ENCODE measurements around the gene ALDH1L1.

The ALDH1L1 gene

GRCh38 chr3:126153695-126154360 lies 26.6 kb downstream of the ALDH1L1 start:
- DNase-seq = no peak

GRCh38 chr3:126152901-126153694 lies 27.3 kb downstream of the ALDH1L1 start:
- DNase-seq = no peak

- no peak for DNase-seq
These were observed 27.9 kb downstream of the ALDH1L1 start for GRCh38 chr3:126152458-126152857.

- no peak for DNase-seq
These were observed 28.7 kb downstream of the ALDH1L1 start for GRCh38 chr3:126151562-126152302.

GRCh38 chr3:126149960-126150515 lies 30.3 kb downstream of the ALDH1L1 start:
- DNase-seq = no peak

- DNase-seq = no peak
These were observed 31.0 kb downstream of the ALDH1L1 start for GRCh38 chr3:126149256-126149902.

GRCh38 chr3:126147932-126148683 lies 32.3 kb downstream of the ALDH1L1 start:
- no peak for DNase-seq

GRCh38 chr3:126147147-126147931 lies 33.0 kb downstream of the ALDH1L1 start:
- no peak for DNase-seq

GRCh38 chr3:126146525-126147146 lies 33.8 kb downstream of the ALDH1L1 start:
- DNase-seq = no peak

GRCh38 chr3:126146034-126146433 lies 34.4 kb downstream of the ALDH1L1 start:
- DNase-seq = no peak

GRCh38 chr3:126142652-126143051 lies 37.7 kb downstream of the ALDH1L1 start:
- no peak for DNase-seq

GRCh38 chr3:126137490-126138130 lies 42.8 kb downstream of the ALDH1L1 start:
- no peak for DNase-seq

- DNase-seq = no peak
These were observed 43.8 kb downstream of the ALDH1L1 start for GRCh38 chr3:126136428-126137220.

GRCh38 chr3:126135406-126136076 lies 44.8 kb downstream of the ALDH1L1 start:
- DNase-seq = no peak

- no peak for DNase-seq
These were observed 45.3 kb downstream of the ALDH1L1 start for GRCh38 chr3:126135071-126135405.

- peak; percentile 5 to 43 for DNase-seq
These were observed 46.0 kb downstream of the ALDH1L1 start for GRCh38 chr3:126134219-126134975.

- DNase-seq = no peak
These were observed 46.8 kb downstream of the ALDH1L1 start for GRCh38 chr3:126133606-126134005.

Data from NCI-H187 (cell line).